Upper lobe of left lung (tissue), 4 donors: Measurements from ENCODE around the gene PPP1R1B.

ENCODE experiments used
- CTCF ChIP-seq, 6 experiments: fragments of 450-650 bp in 4 of 6; fragments of 200-600 bp in 2 of 6; sonication (generic) in 2 of 6; IDR thresholded peaks; one replicate each; pipeline ENCODE4 v1.5.1; 2016 to 2019; ENCODE audit warnings: antibody characterized with exemption in 6 of 6
- EP300 ChIP-seq, 4 donors: sonication (generic); formaldehyde crosslinking; IDR thresholded peaks; one replicate each; pipeline ENCODE4 v1.5.1; 2017; ENCODE audit warnings: antibody characterized with exemption in 4 of 4, control low read depth in 2 of 4
- POLR2A ChIP-seq, 4 donors: fragments of 450-650 bp; IDR thresholded peaks; one replicate each; pipeline ENCODE4 v1.5.1; 2016 to 2017; ENCODE audit warnings: antibody characterized with exemption in 4 of 4, mild to moderate bottlenecking in 2 of 4
- POLR2AphosphoS5 ChIP-seq, 2 donors: sonication (generic); formaldehyde crosslinking; IDR thresholded peaks; one replicate each; pipeline ENCODE4 v1.5.1; 2017; ENCODE audit warnings: antibody characterized with exemption in 2 of 2

- no peak for TF ChIP-seq POLR2A (IDR thresholded peaks at IDR 0.05)
- TF ChIP-seq CTCF (IDR thresholded peaks at IDR 0.05): no peak
- TF ChIP-seq POLR2AphosphoS5 (IDR thresholded peaks at IDR 0.05): no peak
- TF ChIP-seq EP300 (IDR thresholded peaks at IDR 0.05): no peak
These were observed 44.1 kb upstream of the PPP1R1B start for GRCh38 chr17:39582658-39583057.
